HCT116 (cell line): ENCODE data around the gene HIVEP1. TPM values are rescaled to one million over a fixed set of nuclear protein-coding genes. Genes with fewer than 3 reads are reported as not detected.

Source experiments
- ATAC-seq: fragments of 200-7000 bp; cut with Tn5 transposase; 2 replicates; pipeline ENCODE4 v1.9.1; 2020; ENCODE audit warnings: mild to moderate bottlenecking, moderate library complexity
- BruUV-seq: library from RNA; stranded (reverse); fragments of 400-500 nt; replicated peaks from 2 replicates; lab custom pipeline; 2021; lab: Mats Ljungman, UMichigan
- CTCF ChIA-PET: fragments of 300-600 bp; sonication (Branson Sonifier 250); formaldehyde crosslinking; loops from one replicate; lab custom pipeline; 2021; ENCODE audit warnings: antibody characterized with exemption; lab: Charles Lee
- POLR2A ChIA-PET: fragments of 300-600, 350-600 bp; sonication (Branson Sonifier 250); formaldehyde crosslinking; loops from one replicate; lab custom pipeline; 2021; ENCODE audit warnings: antibody characterized with exemption; lab: Charles Lee
- RAD21 ChIA-PET, 2 experiments: fragments of 300-600 bp; sonication (Branson Sonifier 250); formaldehyde crosslinking; loops; one replicate each; lab custom pipeline; 2023; ENCODE audit warnings: low total read pairs in 2 of 2; ENCODE audit not compliant: uncharacterized antibody in 2 of 2, unreplicated experiment in 2 of 2, low non-redundant PET in 1 of 2; lab: Charles Lee
- DNase-seq: peaks from one replicate; pipeline ENCODE4 v3.0.0-alpha.2; 2010; ENCODE audit warnings: low read depth, low spot score
- H2AFZ ChIP-seq: fragments of 200-600 bp; shearing (Covaris generic), sonication (generic); 2 replicates; pipeline ENCODE4 v1.6.1; 2017; ENCODE audit warnings: low read depth, mixed run types, mixed read lengths, antibody characterized with exemption, low read length; ENCODE audit not compliant: poor library complexity, severe bottlenecking
- H3K27ac ChIP-seq: 2 replicates; pipeline ENCODE4 v1.5.1; 2012; ENCODE audit warnings: low read depth, low read length
- H3K27me3 ChIP-seq: fragments of 200-600 bp; sonication (generic); 2 replicates; pipeline ENCODE4 v1.6.1; 2016; ENCODE audit warnings: mixed run types, low read length, mixed read lengths; ENCODE audit not compliant: insufficient read depth
- H3K36me3 ChIP-seq, 2 experiments: fragments of 200-500 bp in 1 of 2; fragments of 200-600 bp in 1 of 2; sonication (Bioruptor generic) in 1 of 2; sonication (generic) in 1 of 2; 2 replicates each; pipeline versions ENCODE4 v1.5.1 to v1.6.1; 2014 to 2016; ENCODE audit warnings: low read length in 2 of 2, inconsistent platforms in 1 of 2, mixed read lengths in 1 of 2, mixed run types in 1 of 2; ENCODE audit not compliant: insufficient read depth in 2 of 2, control insufficient read depth in 1 of 2
- H3K4me1 ChIP-seq, 2 experiments: fragments of 200-600 bp in 1 of 2; sonication (generic) in 1 of 2; 2 replicates each; pipeline versions ENCODE4 v1.5.1 to v1.6.1; 2012 to 2017; ENCODE audit warnings: low read length in 2 of 2, inconsistent platforms in 1 of 2, mild to moderate bottlenecking in 1 of 2, mixed read lengths in 1 of 2, mixed run types in 1 of 2, moderate library complexity in 1 of 2; ENCODE audit not compliant: insufficient read depth in 2 of 2, control insufficient read depth in 1 of 2
- H3K4me2 ChIP-seq: fragments of 200-600 bp; sonication (generic); 2 replicates; pipeline ENCODE4 v1.6.1; 2017; ENCODE audit warnings: mixed run types, low read length, mixed read lengths
- H3K4me3 ChIP-seq, 2 experiments: fragments of 200-600 bp in 1 of 2; sonication (generic) in 1 of 2; replicated peaks in 1 of 2; 2 replicates each; pipeline ENCODE4 v1.5.1; 2011 to 2016; ENCODE audit warnings: low read length in 2 of 2, control low read depth in 1 of 2, low read depth in 1 of 2, mild to moderate bottlenecking in 1 of 2, mixed read lengths in 1 of 2, mixed run types in 1 of 2
- H3K79me2 ChIP-seq: fragments of 200-600 bp; sonication (generic); 2 replicates; pipeline ENCODE4 v1.6.1; 2017; ENCODE audit warnings: mild to moderate bottlenecking, mixed run types, low read length, moderate library complexity, mixed read lengths; ENCODE audit not compliant: insufficient read depth
- H3K9ac ChIP-seq: fragments of 200-600 bp; sonication (generic); 2 replicates; pipeline ENCODE4 v1.6.1; 2016; ENCODE audit warnings: low read length, mixed read lengths
- H3K9me2 ChIP-seq: fragments of 200-600 bp; sonication (generic), shearing (Covaris generic); 2 replicates; pipeline ENCODE4 v1.6.1; 2017; ENCODE audit warnings: mixed run types, mild to moderate bottlenecking, moderate library complexity; ENCODE audit not compliant: insufficient read depth
- H3K9me3 ChIP-seq, 2 experiments: fragments of 200-500 bp in 1 of 2; fragments of 200-600 bp in 1 of 2; sonication (Bioruptor generic) in 1 of 2; sonication (generic) in 1 of 2; 2 replicates each; pipeline ENCODE4 v1.6.1; 2014 to 2017; ENCODE audit warnings: low read length in 2 of 2, mixed read lengths in 2 of 2, inconsistent platforms in 1 of 2, low read depth in 1 of 2, mild to moderate bottlenecking in 1 of 2, mixed run types in 1 of 2, moderate library complexity in 1 of 2; ENCODE audit not compliant: control insufficient read depth in 1 of 2, insufficient read depth in 1 of 2
- H4K20me1 ChIP-seq: fragments of 200-600 bp; sonication (generic), shearing (Covaris generic); 2 replicates; pipeline ENCODE4 v1.6.1; 2017; ENCODE audit warnings: mixed run types, mild to moderate bottlenecking, moderate library complexity; ENCODE audit not compliant: insufficient read depth
- ATF3 ChIP-seq: IDR thresholded peaks from 2 replicates; pipeline ENCODE4 v1.6.1; 2012
- CBX3 ChIP-seq: IDR thresholded peaks from 2 replicates; pipeline ENCODE4 v1.6.1; 2012; ENCODE audit warnings: low read depth
- CEBPB ChIP-seq: IDR thresholded peaks from 2 replicates; pipeline ENCODE4 v1.6.1; 2012; ENCODE audit warnings: low read depth
- EGR1 ChIP-seq: IDR thresholded peaks from 2 replicates; pipeline ENCODE4 v1.6.1; 2012; ENCODE audit warnings: low read depth
- ELF1 ChIP-seq: IDR thresholded peaks from 2 replicates; pipeline ENCODE4 v1.6.1; 2012; ENCODE audit warnings: low read depth, borderline replicate concordance
- EZH2phosphoT487 ChIP-seq: fragments of 200-600 bp; IDR thresholded peaks from 2 replicates; pipeline ENCODE4 v1.6.1; 2018; ENCODE audit warnings: antibody characterized with exemption, borderline replicate concordance
- FOSL1 ChIP-seq: IDR thresholded peaks from 2 replicates; pipeline ENCODE4 v1.6.1; 2012; ENCODE audit warnings: low read depth
- JUND ChIP-seq: IDR thresholded peaks from 2 replicates; pipeline ENCODE4 v1.6.1; 2012
- RAD21 ChIP-seq: IDR thresholded peaks from 2 replicates; pipeline ENCODE4 v1.6.1; 2012; ENCODE audit warnings: low read depth, mild to moderate bottlenecking
- REST ChIP-seq: IDR thresholded peaks from 2 replicates; pipeline ENCODE4 v1.6.1; 2012; ENCODE audit warnings: low read depth
- SIN3A ChIP-seq: IDR thresholded peaks from 2 replicates; pipeline ENCODE4 v1.6.1; 2012; ENCODE audit warnings: low read depth
- SP1 ChIP-seq: IDR thresholded peaks from 2 replicates; pipeline ENCODE4 v1.6.1; 2012; ENCODE audit warnings: low read depth
- SRF ChIP-seq: IDR thresholded peaks from 2 replicates; pipeline ENCODE4 v1.6.1; 2012; ENCODE audit warnings: low read depth
- TCF7L2 ChIP-seq: IDR thresholded peaks from 2 replicates; pipeline ENCODE4 v1.7.0; 2011; ENCODE audit warnings: borderline replicate concordance, inconsistent platforms; ENCODE audit not compliant: insufficient read depth, insufficient read length; ENCODE audit errors: extremely low read depth
- YY1 ChIP-seq: IDR thresholded peaks from 2 replicates; pipeline ENCODE4 v1.6.1; 2011; ENCODE audit warnings: low read length, low read depth, moderate library complexity, mild to moderate bottlenecking; ENCODE audit not compliant: insufficient replicate concordance; ENCODE audit errors: extremely low read depth
- ZFX ChIP-seq: fragments of 450-650 bp; IDR thresholded peaks from 2 replicates; pipeline ENCODE4 v1.6.1; 2017
- ZNF274 ChIP-seq: fragments of 200-500 bp; sonication (Bioruptor generic); IDR thresholded peaks from 2 replicates; pipeline ENCODE4 v1.6.1; 2014; ENCODE audit warnings: mild to moderate bottlenecking, low read depth, low read length, inconsistent platforms
- intact Hi-C: fragments of 100-400 bp; cut with micrococcal nuclease; formaldehyde crosslinking; loops from 2 replicates; pipeline ENCODE4 v1.10.0; 2022
- total RNA-seq: library from RNA; stranded (reverse); gene quantifications from one replicate; pipeline ENCODE4 v1.2.1, GENCODE V29; 2021; ENCODE audit not compliant: unreplicated experiment

The HIVEP1 gene
- total RNA-seq, 1 experiment from 2014 or later = 11.2 TPM

GRCh38 chr6:11972806-11973205 is 39.3 kb upstream of the HIVEP1 start:
- no peak overlapping the region for H3K9ac ChIP-seq
- intact Hi-C loops = no loop called here
- ChIA-PET CTCF (no interaction called here), RAD21 (no interaction called here), POLR2A (no interaction called here)
- ATAC-seq (no peak), DNase-seq (no peak)
- no peaks in the 10 kb centered on the region for H3K36me3 ChIP-seq
- H3K79me2 ChIP-seq = no peaks in the 10 kb centered on the region
- no peaks in the 10 kb centered on the region for H3K9me2 ChIP-seq
- H3K27me3 ChIP-seq = no peaks in the 10 kb centered on the region
- TF ChIP-seq ZNF274 = no peak
- TF ChIP-seq ATF3 = no peak
- H3K4me1 ChIP-seq = no peaks in the 10 kb centered on the region
- H3K9me3 ChIP-seq = no peaks in the 10 kb centered on the region
- no peak overlapping the region for H3K4me3 ChIP-seq
- no TSS peak for BruUV-seq
- no peak overlapping the region for H2AFZ ChIP-seq
- no peak overlapping the region for H3K4me2 ChIP-seq
- H3K27ac ChIP-seq = no peak overlapping the region
- H4K20me1 ChIP-seq = no peaks in the 10 kb centered on the region

GRCh38 chr6:11973238-11973637 is 38.9 kb upstream of the HIVEP1 start:
- ChIA-PET POLR2A (no interaction called here), CTCF (no interaction called here), RAD21 (no interaction called here)
- no peak overlapping the region for H2AFZ ChIP-seq
- BruUV-seq = no TSS peak
- H3K27me3 ChIP-seq = no peaks in the 10 kb centered on the region
- no peak overlapping the region for H3K4me2 ChIP-seq
- H3K4me1 ChIP-seq = no peaks in the 10 kb centered on the region
- H3K36me3 ChIP-seq = no peaks in the 10 kb centered on the region
- no peaks in the 10 kb centered on the region for H3K79me2 ChIP-seq
- ATAC-seq (no peak), DNase-seq (no peak)
- no peak overlapping the region for H3K27ac ChIP-seq
- no peaks in the 10 kb centered on the region for H4K20me1 ChIP-seq
- H3K9me3 ChIP-seq = no peaks in the 10 kb centered on the region
- H3K9ac ChIP-seq = no peak overlapping the region
- no peaks in the 10 kb centered on the region for H3K9me2 ChIP-seq
- intact Hi-C loops = no loop called here
- TF ChIP-seq JUND = no peak
- no peak for TF ChIP-seq REST
- TF ChIP-seq YY1 = no peak
- no peak for TF ChIP-seq ZNF274
- no peak for TF ChIP-seq SRF
- no peak for TF ChIP-seq FOSL1
- no peak for TF ChIP-seq CEBPB
- TF ChIP-seq SP1 = no peak
- TF ChIP-seq RAD21 = no peak
- TF ChIP-seq TCF7L2 = no peak
- TF ChIP-seq CBX3 = no peak
- TF ChIP-seq ATF3 = no peak
- no peak for TF ChIP-seq EGR1
- TF ChIP-seq ZFX = no peak
- no peak for TF ChIP-seq ELF1
- no peak for TF ChIP-seq EZH2phosphoT487
- TF ChIP-seq SIN3A = no peak
- no peak overlapping the region for H3K4me3 ChIP-seq
